Thyroid gland (tissue), 4 donors: ENCODE measurements around the gene STXBP1. TPM values are rescaled to one million over a fixed set of nuclear protein-coding genes. Genes with fewer than 3 reads are reported as not detected.
A peak's percentile ranks its signal among the peaks of the same experiment; 100 is the strongest.

Source experiments
- DNase-seq, 2 donors: peaks; one replicate each; pipeline ENCODE4 v3.0.0-alpha.2; 2019
- H3K27ac ChIP-seq, 3 donors: fragments of 200-600 bp; sonication (generic); 1 replicate in 2 of 3; 2 replicates in 1 of 3; pipeline ENCODE4 v1.5.1; 2016 to 2019; ENCODE audit warnings: mild to moderate bottlenecking in 1 of 3, moderate library complexity in 1 of 3
- H3K27me3 ChIP-seq: fragments of 200-600 bp; sonication (generic); one replicate; pipeline ENCODE4 v1.5.1; 2019
- H3K36me3 ChIP-seq, 2 donors: fragments of 200-600 bp; sonication (generic); one replicate each; pipeline ENCODE4 v1.5.1; 2016 to 2019
- H3K4me1 ChIP-seq, 2 donors: fragments of 200-600 bp; sonication (generic); one replicate each; pipeline ENCODE4 v1.5.1; 2017 to 2019
- H3K4me3 ChIP-seq, 3 donors: fragments of 200-600 bp; sonication (generic); replicated peaks in 1 of 3; 1 replicate in 2 of 3; 2 replicates in 1 of 3; pipeline ENCODE4 v1.5.1; 2016; ENCODE audit warnings: mild to moderate bottlenecking in 1 of 3
- H3K9me3 ChIP-seq: fragments of 200-600 bp; sonication (generic); one replicate; pipeline ENCODE4 v1.5.1; 2017
- POLR2A ChIP-seq, 2 donors: fragments of 450-650 bp; IDR thresholded peaks; one replicate each; pipeline ENCODE4 v1.6.1; 2017; ENCODE audit warnings: antibody characterized with exemption in 2 of 2, mild to moderate bottlenecking in 2 of 2, moderate library complexity in 1 of 2
- WGBS, 2 donors: methylation state at CpG; one replicate each; pipeline ENCODE4 v1.1.5; 2017; 5-methylcytosine and 5-hydroxymethylcytosine counted together
- intact Hi-C: fragments of 100-400 bp; cut with DNase I; formaldehyde crosslinking; loops from one replicate; pipeline ENCODE4 v1.15.1; 2023
- total RNA-seq, 4 donors: library from RNA; depleted of rRNA; stranded (reverse); fragments of >200 nt; gene quantifications; one replicate each; pipeline ENCODE4 v1.2.3, GENCODE V29; 2016
- TF ChIP-seq, protein P1 (sequence below), 6 experiments: fragments of 200-600 bp in 3 of 6; fragments of 450-650 bp in 3 of 6; sonication (generic) in 3 of 6; IDR thresholded peaks; one replicate each; pipeline ENCODE4 v1.5.1; 2016 to 2019; ENCODE audit warnings: antibody characterized with exemption in 6 of 6, mild to moderate bottlenecking in 2 of 6, inconsistent platforms in 1 of 6, moderate library complexity in 1 of 6

Gene STXBP1
- total RNA-seq, 4 donors from 2014 or later: 23.8 to 139 (median 106) TPM

DNA sequence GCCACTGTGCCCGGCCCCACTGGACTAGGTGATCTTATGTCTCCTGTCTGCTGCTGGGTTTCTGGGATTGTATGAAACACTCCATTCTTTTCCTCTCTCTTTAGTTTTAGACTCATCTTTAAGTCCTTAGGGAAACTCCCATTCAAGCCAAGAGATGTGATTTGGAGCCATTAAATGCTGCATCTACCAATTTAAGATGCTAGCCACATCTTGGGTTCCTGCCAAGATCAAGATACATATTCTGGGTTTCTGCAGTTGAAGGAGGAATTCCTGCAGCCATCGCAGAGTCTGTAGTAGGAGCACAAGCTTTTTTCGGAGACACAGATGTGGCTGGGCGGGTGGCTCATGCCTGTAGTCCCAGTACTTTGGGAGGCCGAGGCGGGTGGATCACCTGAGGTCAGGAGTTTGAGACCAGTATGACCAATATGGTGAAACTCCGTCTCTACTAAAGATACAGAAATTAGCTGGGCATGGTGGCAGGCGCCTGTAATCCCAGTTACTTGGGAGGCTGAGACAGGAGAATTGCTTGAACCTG, 23.2 kb downstream of the STXBP1 start:
- Histone ChIP-seq H3K27me3 (no peaks in the 10 kb centered on the region), H3K36me3 (no peaks in the 10 kb centered on the region), H3K4me3 (no peak overlapping the region), H3K9me3 (no peaks in the 10 kb centered on the region), H3K4me1 (peaks cover 9 to 19% of the 10 kb centered on the region in 2 donors), H3K27ac (no peak overlapping the region)
- intact Hi-C loops: no loop called here
- TF ChIP-seq, protein P1, sequence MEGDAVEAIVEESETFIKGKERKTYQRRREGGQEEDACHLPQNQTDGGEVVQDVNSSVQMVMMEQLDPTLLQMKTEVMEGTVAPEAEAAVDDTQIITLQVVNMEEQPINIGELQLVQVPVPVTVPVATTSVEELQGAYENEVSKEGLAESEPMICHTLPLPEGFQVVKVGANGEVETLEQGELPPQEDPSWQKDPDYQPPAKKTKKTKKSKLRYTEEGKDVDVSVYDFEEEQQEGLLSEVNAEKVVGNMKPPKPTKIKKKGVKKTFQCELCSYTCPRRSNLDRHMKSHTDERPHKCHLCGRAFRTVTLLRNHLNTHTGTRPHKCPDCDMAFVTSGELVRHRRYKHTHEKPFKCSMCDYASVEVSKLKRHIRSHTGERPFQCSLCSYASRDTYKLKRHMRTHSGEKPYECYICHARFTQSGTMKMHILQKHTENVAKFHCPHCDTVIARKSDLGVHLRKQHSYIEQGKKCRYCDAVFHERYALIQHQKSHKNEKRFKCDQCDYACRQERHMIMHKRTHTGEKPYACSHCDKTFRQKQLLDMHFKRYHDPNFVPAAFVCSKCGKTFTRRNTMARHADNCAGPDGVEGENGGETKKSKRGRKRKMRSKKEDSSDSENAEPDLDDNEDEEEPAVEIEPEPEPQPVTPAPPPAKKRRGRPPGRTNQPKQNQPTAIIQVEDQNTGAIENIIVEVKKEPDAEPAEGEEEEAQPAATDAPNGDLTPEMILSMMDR (IDR thresholded peaks at IDR 0.05): no peak
- WGBS, 2 donors: 92 to 95% methylated on average over 8 of the region's 8 CpGs
- no peak for DNase-seq

- H3K36me3 ChIP-seq: no peaks in the 10 kb centered on the region
- 44 to 45% methylated on average over 11 of the region's 11 CpGs for WGBS, 2 donors
- H3K9me3 ChIP-seq: no peaks in the 10 kb centered on the region
- H3K4me3 ChIP-seq: no peak overlapping the region
- peaks cover 17 to 28% of the 10 kb centered on the region in 2 donors for H3K4me1 ChIP-seq
- DNase-seq: no peak
- TF ChIP-seq, protein P1 (IDR thresholded peaks at IDR 0.05): no peak
- no peak for TF ChIP-seq POLR2A (IDR thresholded peaks at IDR 0.05)
- no peaks in the 10 kb centered on the region for H3K27me3 ChIP-seq
- peak overlapping the region in 2 of 3 donors; percentile 42 to 44 for H3K27ac ChIP-seq
- intact Hi-C loops: no loop called here
Measured at GRCh38 chr9:127637322-127637847, 25.3 kb downstream of the STXBP1 start.

GRCh38 chr9:127640908-127641545, 28.9 kb downstream of the STXBP1 start:
- peak overlapping the region in 1 of 3 donors; percentile 17 for H3K27ac ChIP-seq
- intact Hi-C loops: no loop called here
- 92 to 96% methylated on average over 5 of the region's 5 CpGs for WGBS, 2 donors
- no peaks in the 10 kb centered on the region for H3K27me3 ChIP-seq
- H3K36me3 ChIP-seq: no peaks in the 10 kb centered on the region
- H3K9me3 ChIP-seq: no peaks in the 10 kb centered on the region
- H3K4me1 ChIP-seq: peaks cover 29 to 35% of the 10 kb centered on the region in 2 donors
- H3K4me3 ChIP-seq: no peak overlapping the region
- no peak for TF ChIP-seq POLR2A (IDR thresholded peaks at IDR 0.05)
- TF ChIP-seq, protein P1 (IDR thresholded peaks at IDR 0.05): no peak
- DNase-seq: no peak

GRCh38 chr9:127642082-127642740, 30.1 kb downstream of the STXBP1 start:
- Histone ChIP-seq H3K27ac (peak overlapping the region; percentile 70 to 90 (median 70)), H3K4me1 (peaks cover 29 to 33% of the 10 kb centered on the region in 2 donors), H3K27me3 (no peaks in the 10 kb centered on the region), H3K36me3 (no peaks in the 10 kb centered on the region), H3K4me3 (peak overlapping the region in 1 of 3 donors; percentile 0), H3K9me3 (no peaks in the 10 kb centered on the region)
- WGBS, 2 donors: 23 to 24% methylated on average over 10 of the region's 10 CpGs
- DNase-seq: peak; percentile 28 to 31
- intact Hi-C loops: no loop called here
- TF ChIP-seq POLR2A (IDR thresholded peaks at IDR 0.05): no peak
- TF ChIP-seq, protein P1 (IDR thresholded peaks at IDR 0.05): no peak
